GDM1 (cell line): ENCODE data around the gene CCDC12.

ENCODE experiments used
- DNase-seq: peaks from one replicate; lab custom pipeline; 2025; lab: John Stamatoyannopoulos, UW

Gene CCDC12

DNA sequence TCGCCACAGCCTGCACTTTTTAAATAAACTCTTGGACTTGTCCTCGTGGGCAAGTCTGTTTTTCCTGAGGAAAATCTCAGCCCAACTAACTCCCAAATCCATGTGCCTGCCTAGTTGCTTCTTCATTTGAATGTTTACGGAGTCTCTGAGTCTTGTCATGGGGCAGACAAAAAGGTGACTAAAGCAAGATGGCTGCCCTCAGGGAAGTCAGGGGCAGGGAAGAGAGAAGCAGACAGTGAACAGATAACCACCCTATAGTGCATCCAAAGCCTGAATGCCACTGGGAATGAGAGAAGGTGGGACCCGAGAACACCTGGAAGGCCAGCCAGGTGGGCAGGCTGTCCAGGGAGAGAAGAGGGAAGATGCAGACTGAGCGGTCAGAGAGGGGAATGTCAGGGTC is 21.4 kb downstream of the CCDC12 start:
- DNase-seq, result no peak

GRCh38 chr3:46954178-46954577 is 22.4 kb downstream of the CCDC12 start:
- DNase-seq, result no peak

GRCh38 chr3:46953234-46954010 is 23.1 kb downstream of the CCDC12 start:
- DNase-seq, result peak; percentile 64

GRCh38 chr3:46952813-46953212 is 23.7 kb downstream of the CCDC12 start:
- DNase-seq, result no peak

- DNase-seq, result no peak
Observed at GRCh38 chr3:46950650-46951241, 25.8 kb downstream of the CCDC12 start.

DNA sequence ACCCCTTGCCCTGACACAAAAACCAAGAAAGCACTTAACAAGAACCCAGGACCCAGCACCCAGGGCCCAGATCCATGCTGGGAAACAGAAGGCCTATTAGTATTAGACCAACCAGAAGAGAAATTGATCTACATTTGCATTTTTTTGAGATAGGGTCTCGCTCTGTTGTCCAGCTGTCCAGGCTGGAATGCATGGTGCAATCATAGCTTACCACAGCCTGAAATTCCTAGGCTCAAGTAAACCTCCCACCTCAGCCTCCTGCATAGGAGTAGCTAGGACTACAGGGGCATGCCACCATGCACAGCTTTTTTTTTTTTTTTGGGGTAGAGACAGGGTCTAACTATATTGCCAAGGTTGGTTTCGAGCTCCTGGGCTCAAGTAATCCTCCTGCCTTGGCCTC is 26.4 kb downstream of the CCDC12 start:
- DNase-seq, result no peak

DNA sequence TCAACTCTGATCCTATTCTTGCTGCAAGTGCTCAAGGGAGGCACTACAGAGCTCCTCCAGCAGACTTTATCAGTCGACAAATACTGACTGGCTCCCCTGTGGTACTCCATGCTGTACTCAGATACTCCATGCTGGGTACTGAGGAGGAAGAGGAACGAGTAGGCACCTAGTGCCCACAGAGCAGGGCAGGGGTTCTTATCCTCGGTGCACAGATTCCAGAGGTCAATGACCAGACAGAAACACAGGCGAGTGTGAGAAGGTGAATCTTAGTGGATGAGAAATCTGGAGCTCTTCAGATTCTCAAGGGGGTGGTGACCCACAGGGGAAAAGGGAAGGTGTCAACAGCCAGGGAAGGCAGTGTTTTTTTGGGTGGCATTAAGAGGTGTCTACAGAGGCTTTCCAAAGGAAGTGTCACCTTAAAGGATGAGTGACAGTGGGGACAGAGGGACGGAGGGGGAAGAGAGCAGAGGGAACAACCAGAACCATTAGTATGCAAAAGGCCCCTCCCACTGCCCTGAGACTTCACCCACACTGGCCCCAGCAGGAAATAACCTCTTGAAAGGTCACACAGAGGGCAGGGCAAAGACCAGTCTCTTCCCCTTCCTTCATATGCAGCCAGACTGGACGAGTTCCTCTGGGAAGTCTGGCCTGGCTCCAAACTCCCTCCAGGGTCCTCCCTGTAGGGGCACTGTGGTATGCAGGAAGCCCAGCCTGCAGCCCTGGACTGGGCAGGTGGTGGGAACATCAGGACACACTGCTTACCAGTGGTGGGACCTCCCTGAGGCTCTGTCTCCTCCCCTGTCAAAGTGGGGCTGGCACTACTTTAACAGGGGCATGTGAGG is 27.5 kb downstream of the CCDC12 start:
- DNase-seq, result no peak

GRCh38 chr3:46947981-46948791 is 28.4 kb downstream of the CCDC12 start:
- no peak for DNase-seq

DNA sequence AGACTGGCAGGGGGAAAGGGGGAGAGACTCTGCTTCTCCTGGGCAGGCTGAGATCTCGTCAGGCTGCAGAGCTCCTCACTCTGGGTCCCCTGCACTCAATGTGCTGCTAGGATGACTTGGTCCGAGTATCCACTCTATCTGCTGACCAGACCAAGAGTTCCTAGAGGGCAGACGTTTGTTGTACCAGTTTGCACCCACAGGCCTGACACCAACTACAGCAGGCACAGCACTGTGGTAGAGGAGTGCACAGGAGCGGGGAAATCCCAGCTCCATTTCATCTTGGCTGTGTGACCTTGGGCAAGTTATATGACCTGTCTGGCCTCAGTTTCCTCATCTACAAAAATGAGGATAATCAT is 29.0 kb downstream of the CCDC12 start:
- DNase-seq, result no peak

DNA sequence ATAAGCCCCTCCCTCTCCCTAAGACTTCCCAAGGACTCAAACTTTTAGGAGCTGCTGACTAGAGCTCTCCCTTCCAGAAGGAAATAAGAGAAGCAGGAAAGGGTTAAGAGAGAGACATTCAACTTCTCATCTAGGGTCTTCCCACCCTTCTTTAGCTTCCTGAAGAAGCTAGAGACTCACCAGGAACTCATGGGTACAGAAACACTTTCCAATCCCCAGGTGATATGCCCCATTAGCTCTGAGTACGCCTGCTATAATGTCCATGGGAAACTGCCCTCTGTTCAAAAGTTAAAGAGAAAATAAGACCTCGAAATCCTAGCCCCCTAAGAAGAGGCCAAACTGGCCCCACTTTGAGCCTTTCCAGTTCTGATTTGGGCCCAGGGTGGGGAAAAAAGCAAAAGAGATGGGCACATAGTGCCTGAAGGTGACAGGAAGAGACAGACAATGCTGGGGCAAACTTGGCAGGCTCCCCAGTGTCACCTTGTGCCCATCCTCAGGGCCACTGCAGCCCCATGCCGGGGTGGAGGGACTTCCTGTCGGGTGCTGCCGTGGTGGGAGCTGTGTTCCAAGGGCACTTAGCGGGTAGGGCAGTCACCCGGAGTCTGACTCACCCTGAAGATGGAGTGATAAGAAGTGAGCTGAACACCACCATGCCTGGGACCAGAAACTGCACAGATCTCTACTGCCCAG is 29.5 kb downstream of the CCDC12 start:
- DNase-seq, result no peak

GRCh38 chr3:46946416-46946815 is 30.1 kb downstream of the CCDC12 start:
- no peak for DNase-seq

DNA sequence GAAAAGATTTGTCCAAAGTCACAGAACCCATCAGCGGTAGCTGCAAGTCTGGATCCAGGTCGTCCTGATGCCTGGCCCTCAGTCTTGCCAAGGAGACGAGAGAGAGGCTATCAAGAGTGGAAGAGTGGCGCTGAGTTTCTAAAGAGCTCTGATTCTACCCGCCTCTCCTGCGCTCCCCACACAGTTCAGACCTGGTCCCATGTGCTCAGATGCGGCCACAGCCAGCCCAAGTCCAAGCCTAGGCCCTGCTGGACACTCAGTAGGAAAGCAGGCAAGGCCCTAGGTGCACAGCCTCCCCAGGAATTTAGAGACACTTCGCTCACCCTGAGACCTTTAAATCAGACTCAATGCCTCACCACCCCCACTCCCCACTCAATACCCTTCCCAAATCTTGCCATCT is 32.4 kb downstream of the CCDC12 start:
- DNase-seq, result no peak

DNA sequence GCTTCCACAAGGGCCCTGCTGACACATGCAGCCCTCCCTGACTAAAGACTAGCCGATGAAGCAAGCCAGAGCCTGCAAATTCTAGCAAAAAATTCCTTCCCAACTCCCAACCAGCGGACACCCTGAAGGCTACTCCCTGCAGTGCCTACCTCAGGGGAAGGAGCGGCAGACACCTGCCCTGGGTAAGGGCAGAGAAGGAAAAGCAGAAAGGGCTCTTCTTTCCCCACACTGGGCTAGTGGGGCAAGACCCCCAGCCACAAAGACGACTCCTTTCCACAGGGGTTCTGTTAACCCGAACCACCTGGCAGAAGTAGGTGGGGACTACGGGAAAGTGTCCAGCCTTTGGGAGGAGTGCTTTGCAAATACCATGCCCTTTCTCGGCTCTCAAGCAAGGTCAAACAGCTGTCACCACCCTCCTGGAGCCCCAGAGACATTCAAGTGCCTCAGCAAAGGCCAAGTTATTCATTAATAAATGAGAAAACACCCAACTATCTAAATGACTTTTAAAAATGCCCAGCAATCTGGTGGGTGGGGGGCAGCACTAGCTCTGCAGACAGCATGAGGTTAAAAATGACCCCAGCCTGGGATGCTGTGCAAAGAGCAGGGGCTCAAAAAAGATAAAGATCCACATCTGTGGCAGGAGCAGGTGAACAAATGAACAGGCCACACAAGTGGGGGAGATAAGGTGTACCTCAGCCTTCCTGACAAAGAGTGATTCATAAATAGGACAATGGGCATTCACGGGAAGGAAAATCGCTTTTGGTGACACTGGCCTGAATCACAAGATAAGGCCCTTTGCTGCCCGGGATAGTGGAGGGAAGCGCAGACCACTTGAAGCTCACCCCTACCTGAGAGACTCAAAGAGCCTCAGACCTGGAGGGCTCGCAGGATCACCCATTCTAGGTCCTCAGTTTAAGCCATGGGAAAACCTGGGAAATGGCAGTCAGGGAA is 33.0 kb downstream of the CCDC12 start:
- no peak for DNase-seq

- no peak for DNase-seq
Observed at GRCh38 chr3:46942481-46943236, 33.9 kb downstream of the CCDC12 start.

DNA sequence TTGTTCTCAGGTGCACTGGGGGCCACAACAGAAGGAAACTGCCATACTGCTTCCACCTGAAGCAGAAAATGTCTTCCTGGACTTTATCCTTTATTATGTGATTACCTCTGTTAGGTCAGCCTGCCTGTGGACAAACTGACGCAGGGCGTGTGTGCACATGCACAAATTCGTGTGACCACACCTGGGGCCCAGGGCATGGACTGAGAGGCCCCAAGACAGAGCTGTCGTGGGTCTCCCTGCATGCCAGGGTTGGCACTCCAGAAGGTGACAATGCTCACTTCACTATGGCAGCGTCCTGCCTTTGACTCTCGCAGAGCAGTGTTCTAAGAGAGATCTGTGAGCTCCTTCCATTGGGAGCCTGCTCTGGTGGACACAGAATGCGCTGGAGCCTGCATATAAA is 34.5 kb downstream of the CCDC12 start:
- no peak for DNase-seq

DNA sequence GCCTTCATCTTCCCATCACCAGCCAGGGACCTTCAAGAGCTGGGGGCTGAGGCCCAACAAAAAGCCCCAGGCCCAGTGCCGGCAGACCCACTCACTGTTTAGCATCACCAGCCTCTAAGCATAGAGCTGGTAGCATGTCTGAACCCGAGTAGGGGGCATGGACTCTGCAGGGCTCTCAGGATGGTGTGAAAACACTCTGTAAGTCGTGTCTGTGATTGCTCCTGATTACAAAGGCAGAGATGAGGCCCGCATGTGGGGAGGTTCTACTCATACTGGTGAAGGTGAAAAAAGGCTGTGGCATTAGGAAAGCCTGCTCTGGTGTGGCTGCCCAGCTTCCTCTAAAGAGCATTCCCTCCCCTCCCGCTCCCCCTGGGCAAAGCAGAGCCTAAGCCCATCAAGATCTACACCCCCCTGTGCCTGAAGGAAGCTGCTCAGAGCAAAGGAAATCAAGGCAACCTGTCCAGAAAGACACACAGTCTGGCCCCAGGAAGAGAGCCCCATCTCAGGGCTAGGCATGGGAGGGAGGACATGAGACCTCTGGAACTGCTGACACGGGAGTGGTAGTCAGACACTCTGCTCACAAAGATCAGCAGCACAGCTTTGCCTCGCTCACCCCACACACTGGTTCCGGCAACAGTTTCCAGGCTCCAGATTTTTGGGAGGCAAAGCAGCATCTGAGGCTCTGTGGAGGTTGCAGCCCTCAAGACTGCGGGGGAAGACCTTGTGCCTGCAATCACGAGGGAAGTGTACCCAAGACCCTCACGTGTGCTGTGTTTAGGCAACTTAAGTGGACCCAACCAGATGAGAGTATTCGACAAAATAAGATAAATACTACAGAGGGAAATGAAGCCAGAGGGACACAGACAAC is 36.7 kb downstream of the CCDC12 start:
- DNase-seq, result no peak

- no peak for DNase-seq
Observed at GRCh38 chr3:46938118-46938517, 38.4 kb downstream of the CCDC12 start.

- DNase-seq, result no peak
Observed at GRCh38 chr3:46936733-46937250, 39.8 kb downstream of the CCDC12 start.
